HCEC 1CT (cell line): Measurements from ENCODE around the gene TXLNG.
A peak's percentile ranks its signal among the peaks of the same experiment; 100 is the strongest.
"Not testable (repeated sequence)": the region's sequence is repeated elsewhere in the genome, so short reads cannot be mapped to it uniquely, and the experiment has no call there.

Experiments
- DNase-seq: peaks from one replicate; pipeline ENCODE4 v3.0.0-alpha.2; 2017

Gene TXLNG

GRCh38 chrX:16786139-16786790 lies at the start of gene TXLNG:
Gene TXLNG (plus strand): TSS chrX:16786466. CDS start chrX:16786488, 22 bp downstream.
- peak; percentile 98 for DNase-seq

- no peak for DNase-seq
These were observed 49.2 kb upstream of the TXLNG start for GRCh38 chrX:16737024-16737423.

- DNase-seq = no peak
These were observed 46.7 kb upstream of the TXLNG start for GRCh38 chrX:16739574-16739973.

- DNase-seq = peak; percentile 76
These were observed 42.5 kb upstream of the TXLNG start for GRCh38 chrX:16743604-16744325.

- no peak for DNase-seq
These were observed 41.2 kb upstream of the TXLNG start for GRCh38 chrX:16745102-16745501.

- DNase-seq = no peak
These were observed 40.6 kb upstream of the TXLNG start for GRCh38 chrX:16745659-16746058.

- no peak for DNase-seq
These were observed 37.8 kb upstream of the TXLNG start for GRCh38 chrX:16748425-16748824.

- DNase-seq = no peak
These were observed 36.1 kb upstream of the TXLNG start for GRCh38 chrX:16750136-16750535.

GRCh38 chrX:16754019-16754418 lies 32.2 kb upstream of the TXLNG start:
- no peak for DNase-seq

GRCh38 chrX:16756724-16757123 lies 29.5 kb upstream of the TXLNG start:
- no peak for DNase-seq

- DNase-seq = not testable (repeated sequence)
These were observed 24.8 kb upstream of the TXLNG start for GRCh38 chrX:16761500-16761899.

- DNase-seq = no peak
These were observed 23.7 kb upstream of the TXLNG start for GRCh38 chrX:16762579-16762978.

GRCh38 chrX:16765594-16765993 lies 20.7 kb upstream of the TXLNG start:
- DNase-seq = no peak

GRCh38 chrX:16770970-16771482 lies 15.2 kb upstream of the TXLNG start:
- DNase-seq = no peak

GRCh38 chrX:16771483-16772398 lies 14.5 kb upstream of the TXLNG start:
- peak; percentile 72 for DNase-seq

- DNase-seq = no peak
These were observed 13.8 kb upstream of the TXLNG start for GRCh38 chrX:16772460-16772859.

- no peak for DNase-seq
These were observed 11.5 kb upstream of the TXLNG start for GRCh38 chrX:16774746-16775145.

- DNase-seq = no peak
These were observed 7.7 kb upstream of the TXLNG start for GRCh38 chrX:16778545-16778944.

- no peak for DNase-seq
These were observed 7.3 kb upstream of the TXLNG start for GRCh38 chrX:16778993-16779392.

GRCh38 chrX:16779815-16780214 lies 6.5 kb upstream of the TXLNG start:
- not testable (repeated sequence) for DNase-seq

- DNase-seq = no peak
These were observed 2.8 kb upstream of the TXLNG start for GRCh38 chrX:16783452-16783851.

- not testable (repeated sequence) for DNase-seq
These were observed 1.8 kb upstream of the TXLNG start for GRCh38 chrX:16784440-16784839.
